CD4-positive, alpha-beta T cell treated with Interleukin-4 for 4 hours (primary cell): ENCODE results near the gene FAM53A.
"Not testable (repeated sequence)": the region's sequence is repeated elsewhere in the genome, so short reads cannot be mapped to it uniquely, and the experiment has no call there.

Experiments
- DNase-seq: peaks from one replicate; pipeline ENCODE4 v3.0.0-alpha.2; 2020

FAM53A gene

GRCh38 chr4:1618438-1618837, 65.7 kb downstream of the FAM53A start:
- DNase-seq = no peak

- no peak for DNase-seq
These were observed 67.6 kb downstream of the FAM53A start for GRCh38 chr4:1616557-1616930.

GRCh38 chr4:1615786-1616556, 68.1 kb downstream of the FAM53A start:
- DNase-seq = peak; percentile 2

- peak; percentile 7 for DNase-seq
These were observed 69.1 kb downstream of the FAM53A start for GRCh38 chr4:1614854-1615595.

GRCh38 chr4:1614502-1614853, 69.6 kb downstream of the FAM53A start:
- DNase-seq = no peak

GRCh38 chr4:1614049-1614448, 70.1 kb downstream of the FAM53A start:
- no peak for DNase-seq

- DNase-seq = no peak
These were observed 71.0 kb downstream of the FAM53A start for GRCh38 chr4:1613099-1613495.

GRCh38 chr4:1612278-1613098, 71.6 kb downstream of the FAM53A start:
- no peak for DNase-seq

- DNase-seq = no peak
These were observed 72.6 kb downstream of the FAM53A start for GRCh38 chr4:1611501-1611870.

- no peak for DNase-seq
These were observed 73.2 kb downstream of the FAM53A start for GRCh38 chr4:1610791-1611500.

- no peak for DNase-seq
These were observed 74.0 kb downstream of the FAM53A start for GRCh38 chr4:1609901-1610790.

- no peak for DNase-seq
These were observed 75.2 kb downstream of the FAM53A start for GRCh38 chr4:1608821-1609500.

GRCh38 chr4:1608196-1608820, 75.8 kb downstream of the FAM53A start:
- no peak for DNase-seq

- DNase-seq = not testable (repeated sequence)
These were observed 76.5 kb downstream of the FAM53A start for GRCh38 chr4:1607436-1608195.

GRCh38 chr4:1604706-1605205, 79.4 kb downstream of the FAM53A start:
- DNase-seq = peak; percentile 70

- DNase-seq = no peak
These were observed 79.9 kb downstream of the FAM53A start for GRCh38 chr4:1604181-1604705.

GRCh38 chr4:1603413-1604135, 80.5 kb downstream of the FAM53A start:
- no peak for DNase-seq

- no peak for DNase-seq
These were observed 81.3 kb downstream of the FAM53A start for GRCh38 chr4:1602655-1603412.
